H9 (cell line): ENCODE results near the gene ANKRD30B. TPM values are rescaled to one million over a fixed set of nuclear protein-coding genes. Genes with fewer than 3 reads are reported as not detected.
"Not testable (repeated sequence)": the region's sequence is repeated elsewhere in the genome, so short reads cannot be mapped to it uniquely, and the experiment has no call there.

Experiments used
- DNase-seq: peaks from one replicate; pipeline ENCODE4 v3.0.0-alpha.2; 2017
- H2AFZ ChIP-seq: one replicate; pipeline ENCODE4 v1.6.1; 2013; ENCODE audit warnings: mild to moderate bottlenecking, low read length, control low read depth, moderate library complexity
- H2AK5ac ChIP-seq: 2 replicates; pipeline ENCODE4 v1.6.1; 2013; ENCODE audit warnings: low read length, control low read depth, mixed read lengths; ENCODE audit not compliant: insufficient read length
- H2BK120ac ChIP-seq: one replicate; pipeline ENCODE4 v1.6.1; 2013; ENCODE audit warnings: low read depth, mild to moderate bottlenecking, low read length, control low read depth, inconsistent platforms; ENCODE audit not compliant: poor library complexity, severe bottlenecking
- H2BK12ac ChIP-seq: 2 replicates; pipeline ENCODE4 v1.6.1; 2013; ENCODE audit warnings: low read length, control low read depth, mixed read lengths, low read depth; ENCODE audit not compliant: insufficient read length
- H2BK15ac ChIP-seq: 2 replicates; pipeline ENCODE4 v1.6.1; 2013; ENCODE audit warnings: low read depth, low read length, control low read depth
- H2BK20ac ChIP-seq: one replicate; pipeline ENCODE4 v1.6.1; 2013; ENCODE audit warnings: low read depth, mild to moderate bottlenecking, low read length, control low read depth, inconsistent platforms; ENCODE audit not compliant: poor library complexity, severe bottlenecking
- H2BK5ac ChIP-seq: 2 replicates; pipeline ENCODE4 v1.6.1; 2013; ENCODE audit warnings: low read length, control low read depth, mixed read lengths; ENCODE audit not compliant: insufficient read length
- H3K14ac ChIP-seq: 2 replicates; pipeline ENCODE4 v1.6.1; 2013; ENCODE audit warnings: low read length, control low read depth; ENCODE audit not compliant: insufficient read depth
- H3K18ac ChIP-seq: 2 replicates; pipeline ENCODE4 v1.6.1; 2013; ENCODE audit warnings: low read depth, mild to moderate bottlenecking, mixed read lengths, low read length, control low read depth; ENCODE audit not compliant: insufficient read length
- H3K23ac ChIP-seq: 2 replicates; pipeline ENCODE4 v1.6.1; 2013; ENCODE audit warnings: low read length, control low read depth, mixed read lengths, low read depth; ENCODE audit not compliant: insufficient read length
- H3K23me2 ChIP-seq: 2 replicates; pipeline ENCODE4 v1.6.1; 2013; ENCODE audit warnings: low read depth, mild to moderate bottlenecking, mixed read lengths, low read length, control low read depth; ENCODE audit not compliant: insufficient read length, poor library complexity, severe bottlenecking
- H3K27ac ChIP-seq: 2 replicates; pipeline ENCODE4 v1.5.1; 2013; ENCODE audit warnings: low read length, control low read depth, mixed read lengths, low read depth; ENCODE audit not compliant: insufficient read length
- H3K27me3 ChIP-seq: 2 replicates; pipeline ENCODE4 v1.6.1; 2013; ENCODE audit warnings: low read length, control low read depth, inconsistent platforms; ENCODE audit not compliant: insufficient read depth
- H3K4ac ChIP-seq: 2 replicates; pipeline ENCODE4 v1.6.1; 2013; ENCODE audit warnings: low read depth, mild to moderate bottlenecking, control low read depth, inconsistent platforms, low read length, moderate library complexity
- H3K4me1 ChIP-seq: 2 replicates; pipeline ENCODE4 v1.6.1; 2013; ENCODE audit warnings: low read length, control low read depth, inconsistent platforms; ENCODE audit not compliant: insufficient read depth
- H3K4me2 ChIP-seq: 2 replicates; pipeline ENCODE4 v1.6.1; 2013; ENCODE audit warnings: low read length, control low read depth, mixed read lengths; ENCODE audit not compliant: insufficient read length, insufficient read depth
- H3K56ac ChIP-seq: 2 replicates; pipeline ENCODE4 v1.6.1; 2013; ENCODE audit warnings: low read depth, mild to moderate bottlenecking, mixed read lengths, low read length, control low read depth; ENCODE audit not compliant: insufficient read length
- H3K79me1 ChIP-seq: 2 replicates; pipeline ENCODE4 v1.6.1; 2013; ENCODE audit warnings: low read depth, mild to moderate bottlenecking, moderate library complexity, low read length, control low read depth, inconsistent platforms; ENCODE audit not compliant: insufficient read depth, poor library complexity, severe bottlenecking
- H3K79me2 ChIP-seq: 2 replicates; pipeline ENCODE4 v1.6.1; 2013; ENCODE audit warnings: low read length, control low read depth, inconsistent platforms; ENCODE audit not compliant: insufficient read depth
- H3K9ac ChIP-seq: 2 replicates; pipeline ENCODE4 v1.6.1; 2013; ENCODE audit warnings: low read length, control low read depth, mixed read lengths; ENCODE audit not compliant: insufficient read length; ENCODE audit errors: extremely low read depth
- H3K9me3 ChIP-seq: one replicate; pipeline ENCODE4 v1.6.1; 2013; ENCODE audit warnings: low read depth, low read length, inconsistent platforms; ENCODE audit not compliant: control insufficient read depth
- H3T11ph ChIP-seq: one replicate; pipeline ENCODE4 v1.6.1; 2013; ENCODE audit warnings: mild to moderate bottlenecking, low read length, control low read depth, inconsistent platforms
- H4K20me1 ChIP-seq: one replicate; pipeline ENCODE4 v1.6.1; 2013; ENCODE audit not compliant: control insufficient read depth, insufficient read length, insufficient read depth
- H4K5ac ChIP-seq: 2 replicates; pipeline ENCODE4 v1.6.1; 2013; ENCODE audit warnings: low read depth, mild to moderate bottlenecking, mixed read lengths, low read length, control low read depth; ENCODE audit not compliant: insufficient read length
- H4K8ac ChIP-seq: replicated peaks from 2 replicates; pipeline ENCODE4 v1.6.1; 2013; ENCODE audit warnings: low read length, control low read depth, mixed read lengths, low read depth; ENCODE audit not compliant: insufficient read length
- H4K91ac ChIP-seq: 2 replicates; pipeline ENCODE4 v1.6.1; 2013; ENCODE audit warnings: low read depth, mild to moderate bottlenecking, moderate library complexity, mixed read lengths, low read length, control low read depth; ENCODE audit not compliant: insufficient read length
- H3K27ac Mint-ChIP-seq, 3 experiments: 2 replicates in 2 of 3; 3 replicates in 1 of 3; pipeline ENCODE4 v1.8.0; 2020 to 2021; ENCODE audit warnings: mixed read lengths in 3 of 3, mild to moderate bottlenecking in 1 of 3, moderate library complexity in 1 of 3
- H3K27me3 Mint-ChIP-seq: 2 replicates; pipeline ENCODE4 v1.8.0; 2021; ENCODE audit warnings: low read depth, mild to moderate bottlenecking, moderate library complexity, mixed read lengths
- H3K36me3 Mint-ChIP-seq, 3 experiments: 2 replicates in 2 of 3; 3 replicates in 1 of 3; pipeline ENCODE4 v1.8.0; 2020 to 2021; ENCODE audit warnings: low read depth in 3 of 3, mixed read lengths in 3 of 3; ENCODE audit not compliant: insufficient read depth in 1 of 3
- H3K4me1 Mint-ChIP-seq, 2 experiments: 2 replicates each; pipeline ENCODE4 v1.8.0; 2020; ENCODE audit warnings: mixed read lengths in 2 of 2
- H3K4me3 Mint-ChIP-seq, 2 experiments: 2 replicates in 1 of 2; 3 replicates in 1 of 2; pipeline ENCODE4 v1.8.0; 2020 to 2021; ENCODE audit warnings: mild to moderate bottlenecking in 2 of 2, mixed read lengths in 2 of 2, moderate library complexity in 1 of 2
- H3K9me3 Mint-ChIP-seq, 2 experiments: 2 replicates in 1 of 2; 3 replicates in 1 of 2; pipeline ENCODE4 v1.8.0; 2020; ENCODE audit warnings: mild to moderate bottlenecking in 2 of 2, mixed read lengths in 2 of 2, moderate library complexity in 1 of 2
- WGBS: extraction: QIAGEN DNeasy Blood & Tissue Kit; methylation state at CpG from one replicate; pipeline ENCODE4 v1.1.7; 2013; ENCODE audit warnings: missing lambda C conversion rate, low lambda C conversion rate, mixed read lengths; ENCODE audit not compliant: insufficient read length; ENCODE audit errors: extremely low coverage; 5-methylcytosine and 5-hydroxymethylcytosine counted together
- total RNA-seq: library from RNA; stranded (reverse); gene quantifications from 2 replicates; pipeline ENCODE4 v1.2.1, GENCODE V29; 2021

ANKRD30B gene
- total RNA-seq, 1 experiment from 2014 or later, result not detected

DNA sequence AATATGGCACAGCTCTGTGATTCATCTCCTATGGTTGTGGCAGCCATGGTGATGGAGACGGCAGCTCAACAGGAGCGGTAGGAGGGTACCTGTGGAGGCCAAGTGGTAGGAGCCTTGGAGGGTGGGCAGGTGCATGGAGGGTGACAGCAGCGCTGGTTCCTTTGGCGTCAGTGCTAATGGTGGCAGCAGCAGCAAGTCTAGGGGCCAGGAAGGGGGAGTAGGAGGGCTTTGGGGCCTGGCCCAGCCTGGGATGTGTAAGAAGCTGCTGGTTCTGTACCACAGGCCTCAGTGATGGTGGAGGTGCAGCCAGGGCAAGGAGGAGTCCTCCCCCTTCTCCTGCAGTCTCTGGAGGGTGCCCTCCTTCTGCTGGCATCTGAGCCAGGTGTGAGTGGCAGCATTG lies 120.0 kb downstream of the ANKRD30B start:
- not testable (repeated sequence) for H4K5ac ChIP-seq, H3K27me3 ChIP-seq, H3K18ac ChIP-seq, H3K56ac ChIP-seq, H3K27me3 Mint-ChIP-seq, H3K4ac ChIP-seq, H3K27ac Mint-ChIP-seq, H4K8ac ChIP-seq, H3K36me3 Mint-ChIP-seq, H2BK20ac ChIP-seq, H3K4me1 Mint-ChIP-seq, H3K79me1 ChIP-seq, H3K23ac ChIP-seq, H3K14ac ChIP-seq, H2AFZ ChIP-seq, H2BK5ac ChIP-seq, H2BK15ac ChIP-seq, DNase-seq, H3K4me3 Mint-ChIP-seq, H2AK5ac ChIP-seq, H3K4me2 ChIP-seq, H4K20me1 ChIP-seq, H3K79me2 ChIP-seq, H2BK120ac ChIP-seq, H3K27ac ChIP-seq, H4K91ac ChIP-seq, H3K9ac ChIP-seq, H2BK12ac ChIP-seq, H3K4me1 ChIP-seq, H3T11ph ChIP-seq, H3K23me2 ChIP-seq
- peaks cover 36% of the 10 kb centered on the region for H3K9me3 ChIP-seq
- WGBS, result no CpG with 5 or more reads among the region's 4 CpGs
- peaks cover 59 to 72% of the 10 kb centered on the region in 2 experiments for H3K9me3 Mint-ChIP-seq

DNA sequence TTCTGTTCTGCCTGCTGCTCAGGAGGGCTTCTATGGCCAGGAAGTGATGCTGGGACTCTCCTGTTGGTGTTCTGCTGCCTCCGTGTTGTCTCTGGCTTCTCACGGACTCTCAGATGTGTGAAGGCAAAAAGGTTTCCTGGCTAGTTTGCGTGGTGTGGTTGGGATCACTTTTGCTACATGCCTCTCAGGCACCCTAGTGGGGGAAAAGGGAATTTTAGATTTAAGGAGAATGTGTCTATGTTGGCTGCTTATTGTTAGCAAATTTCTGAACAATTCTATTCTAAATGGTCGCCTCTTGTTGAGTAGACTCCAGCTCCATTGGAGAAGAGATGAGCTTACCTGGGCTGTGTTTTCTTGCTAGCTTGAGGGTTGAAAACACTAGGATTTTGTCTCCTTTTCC lies 120.9 kb downstream of the ANKRD30B start:
- not testable (repeated sequence) for H3K14ac ChIP-seq, H2BK5ac ChIP-seq, H2BK15ac ChIP-seq, H3K27me3 ChIP-seq, H3K79me1 ChIP-seq, H3K4me3 Mint-ChIP-seq, H3K9ac ChIP-seq, H3K4ac ChIP-seq, H2AFZ ChIP-seq, H3K4me1 ChIP-seq, H3K4me2 ChIP-seq, H3K18ac ChIP-seq, H3K79me2 ChIP-seq, H3K27me3 Mint-ChIP-seq, H4K20me1 ChIP-seq, H3K56ac ChIP-seq, H4K8ac ChIP-seq, DNase-seq, H3K36me3 Mint-ChIP-seq, H3K4me1 Mint-ChIP-seq, H2AK5ac ChIP-seq, H2BK120ac ChIP-seq, H3T11ph ChIP-seq, H3K27ac ChIP-seq, H2BK12ac ChIP-seq, H3K23ac ChIP-seq, H3K27ac Mint-ChIP-seq, H4K5ac ChIP-seq, H3K23me2 ChIP-seq, H4K91ac ChIP-seq, H2BK20ac ChIP-seq
- H3K9me3 Mint-ChIP-seq, result peaks cover 59 to 73% of the 10 kb centered on the region in 2 experiments
- WGBS, result no CpG with 5 or more reads among the region's 4 CpGs
- H3K9me3 ChIP-seq, result peaks cover 32% of the 10 kb centered on the region
